ENCODE data around the gene CMTM5.
A peak's percentile ranks its signal among the peaks of the same experiment; 100 is the strongest.

CMTM5 gene

GRCh38 chr14:23376482-23377197 is at the start of gene CMTM5:
TSS of gene CMTM5 (plus strand) at chr14:23377046. CDS start at chr14:23377252, 206 bp downstream.
- Histone ChIP-seq H3K4me2 (ENCODE audit: low read depth, low read length, poor library complexity, severe bottlenecking) (no peak within 1 kb of the TSS), H3K4me3 (ENCODE audit: low read length, poor library complexity, severe bottlenecking) (no peak within 1 kb of the TSS), H2AFZ (ENCODE audit: low read length) (no peak within 1 kb of the TSS), H3K36me3 (ENCODE audit: insufficient read depth, low read length) (no peaks in the 10 kb centered on the region), H3K27me3 (ENCODE audit: insufficient read depth, low read length, poor library complexity, severe bottlenecking) (no peaks in the 10 kb centered on the region), H3K79me2 (ENCODE audit: insufficient read depth, low read length) (no peaks in the 10 kb centered on the region), H3K9ac (ENCODE audit: low read depth, low read length, poor library complexity, severe bottlenecking) (no peak within 1 kb of the TSS), H3K4me1 (ENCODE audit: insufficient read depth, low read length, poor library complexity, severe bottlenecking) (no peaks in the 10 kb centered on the region), H3K9me3 (ENCODE audit: insufficient read depth, low read depth, low read length) (no peaks in the 10 kb centered on the region), H3F3A (ENCODE audit: low read depth) (no peaks in the 10 kb centered on the region), H3K9me2 (replicated peaks; ENCODE audit: low read depth, low read length) (no peaks in the 10 kb centered on the region), H4K20me1 (ENCODE audit: insufficient read depth, low read length, poor library complexity, severe bottlenecking) (no peaks in the 10 kb centered on the region)
- TF ChIP-seq EZH2phosphoT487 (IDR thresholded peaks at IDR 0.05; ENCODE audit: borderline replicate concordance) (no peak), CTCF (conservative IDR thresholded peaks at IDR 0.05; ENCODE audit: low read length) (no peak)

GRCh38 chr14:23327947-23328744 is 48.7 kb upstream of the CMTM5 start:
- Histone ChIP-seq H3K9me2 (replicated peaks; ENCODE audit: low read depth, low read length) (no peaks in the 10 kb centered on the region), H3K36me3 (ENCODE audit: insufficient read depth, low read length) (peaks cover 24% of the 10 kb centered on the region; the same call in 1 of the 2 replicates), H4K20me1 (ENCODE audit: insufficient read depth, low read length, poor library complexity, severe bottlenecking) (peaks cover 20% of the 10 kb centered on the region), H3K79me2 (ENCODE audit: insufficient read depth, low read length) (peaks cover 19% of the 10 kb centered on the region), H3F3A (ENCODE audit: low read depth) (peaks cover 11% of the 10 kb centered on the region; the same call in 1 of the 2 replicates), H3K4me2 (ENCODE audit: low read depth, low read length, poor library complexity, severe bottlenecking) (no peak overlapping the region), H3K4me3 (ENCODE audit: low read length, poor library complexity, severe bottlenecking) (no peak overlapping the region), H2AFZ (ENCODE audit: low read length) (no peak overlapping the region), H3K27me3 (ENCODE audit: insufficient read depth, low read length, poor library complexity, severe bottlenecking) (no peaks in the 10 kb centered on the region), H3K9me3 (ENCODE audit: insufficient read depth, low read depth, low read length) (no peaks in the 10 kb centered on the region), H3K9ac (ENCODE audit: low read depth, low read length, poor library complexity, severe bottlenecking) (no peak overlapping the region), H3K4me1 (ENCODE audit: insufficient read depth, low read length, poor library complexity, severe bottlenecking) (peaks cover 11% of the 10 kb centered on the region)
- peak; percentile 87 for TF ChIP-seq CTCF (conservative IDR thresholded peaks at IDR 0.05; ENCODE audit: low read length)
- no peak for TF ChIP-seq EZH2phosphoT487 (IDR thresholded peaks at IDR 0.05; ENCODE audit: borderline replicate concordance)

- Histone ChIP-seq H4K20me1 (ENCODE audit: insufficient read depth, low read length, poor library complexity, severe bottlenecking) (no peaks in the 10 kb centered on the region), H3K79me2 (ENCODE audit: insufficient read depth, low read length) (no peaks in the 10 kb centered on the region), H3K4me2 (ENCODE audit: low read depth, low read length, poor library complexity, severe bottlenecking) (no peak overlapping the region), H3K9me3 (ENCODE audit: insufficient read depth, low read depth, low read length) (peaks cover 4% of the 10 kb centered on the region; the same call in 1 of the 2 replicates), H3K27me3 (ENCODE audit: insufficient read depth, low read length, poor library complexity, severe bottlenecking) (no peaks in the 10 kb centered on the region), H2AFZ (ENCODE audit: low read length) (no peak overlapping the region), H3K4me3 (ENCODE audit: low read length, poor library complexity, severe bottlenecking) (no peak overlapping the region), H3K9ac (ENCODE audit: low read depth, low read length, poor library complexity, severe bottlenecking) (no peak overlapping the region), H3K4me1 (ENCODE audit: insufficient read depth, low read length, poor library complexity, severe bottlenecking) (no peaks in the 10 kb centered on the region), H3F3A (ENCODE audit: low read depth) (no peaks in the 10 kb centered on the region), H3K9me2 (replicated peaks; ENCODE audit: low read depth, low read length) (no peaks in the 10 kb centered on the region), H3K36me3 (ENCODE audit: insufficient read depth, low read length) (no peaks in the 10 kb centered on the region)
- TF ChIP-seq CTCF (conservative IDR thresholded peaks at IDR 0.05; ENCODE audit: low read length) = no peak
- TF ChIP-seq EZH2phosphoT487 (IDR thresholded peaks at IDR 0.05; ENCODE audit: borderline replicate concordance) = no peak
Measured at GRCh38 chr14:23335623-23336022, 41.2 kb upstream of the CMTM5 start.

Data from Loucy (cell line).